ENCODE results near the gene UCN3. TPM values are rescaled to one million over a fixed set of nuclear protein-coding genes. Genes with fewer than 3 reads are reported as not detected.

Gene UCN3
- not detected in 5 replicates for total RNA-seq (2022; extraction: Qiagen RNA extraction)

GRCh38 chr10:5364890-5365338, at the start of gene UCN3:
Gene UCN3 (plus strand): TSS chr10:5364966. CDS start chr10:5373721, 8,755 bp downstream.

GRCh38 chr10:5404208-5405041, 39.7 kb downstream of the UCN3 start, which contains the start of gene TUBAL3:
Gene TUBAL3 (minus strand): TSS chr10:5404828. CDS start chr10:5404792, 36 bp downstream.

GRCh38 chr10:5412277-5412941, 47.6 kb downstream of the UCN3 start, which contains the start of gene NET1:
Gene NET1 (plus strand): TSS chr10:5412557. CDS start chr10:5412693, 136 bp downstream.

Other genes starting within 250 kb of the UCN3 start
- gene AKR1C8, start 179.8 kb upstream of the UCN3 start, total RNA-seq (2022; extraction: Qiagen RNA extraction) = 0.09 to 0.42 TPM (median 0.15 TPM) in 4 of 5 replicates, not detected in the other
- 0.22 to 0.42 TPM (median 0.30 TPM) in 5 replicates for gene AKR1C4, start 168.1 kb upstream of the UCN3 start, total RNA-seq (2022; extraction: Qiagen RNA extraction)
- gene TUBAL3, start 39.9 kb downstream of the UCN3 start, total RNA-seq (2022; extraction: Qiagen RNA extraction) = 0.23 to 0.57 TPM (median 0.39 TPM) in 5 replicates
- 53.0 to 74.1 TPM (median 68.4 TPM) in 5 replicates for gene NET1, start 47.6 kb downstream of the UCN3 start, total RNA-seq (2022; extraction: Qiagen RNA extraction)
- not detected in 5 replicates for gene CALML5, start 134.6 kb downstream of the UCN3 start, total RNA-seq (2022; extraction: Qiagen RNA extraction)
- gene CALML3, start 160.0 kb downstream of the UCN3 start, total RNA-seq (2022; extraction: Qiagen RNA extraction) = 0.02 TPM in 1 of 5 replicates, not detected in the others